Left lobe of liver (tissue), 2 donors: ENCODE measurements around the gene ERGIC3. TPM values are rescaled to one million over a fixed set of nuclear protein-coding genes. Genes with fewer than 3 reads are reported as not detected.

ENCODE experiments used
- ATAC-seq: fragments of 200-7000 bp; cut with Tn5 transposase; one replicate; pipeline ENCODE4 v1.9.1; 2020; ENCODE audit warnings: mild to moderate bottlenecking, moderate library complexity
- DNase-seq: peaks from one replicate; pipeline ENCODE4 v3.0.0-alpha.2; 2020; ENCODE audit warnings: low spot score
- total RNA-seq: library from RNA; stranded (reverse); gene quantifications from one replicate; pipeline ENCODE4 v1.2.1, GENCODE V29; 2021
- donor health status: DM: no; HTN: no; CAD: no; lungs with moderate emphysema.
- donor health status: DM: no; HTN: yes; CAD: no.

ERGIC3 gene
- total RNA-seq, 1 donor from 2014 or later: 107 TPM

DNA sequence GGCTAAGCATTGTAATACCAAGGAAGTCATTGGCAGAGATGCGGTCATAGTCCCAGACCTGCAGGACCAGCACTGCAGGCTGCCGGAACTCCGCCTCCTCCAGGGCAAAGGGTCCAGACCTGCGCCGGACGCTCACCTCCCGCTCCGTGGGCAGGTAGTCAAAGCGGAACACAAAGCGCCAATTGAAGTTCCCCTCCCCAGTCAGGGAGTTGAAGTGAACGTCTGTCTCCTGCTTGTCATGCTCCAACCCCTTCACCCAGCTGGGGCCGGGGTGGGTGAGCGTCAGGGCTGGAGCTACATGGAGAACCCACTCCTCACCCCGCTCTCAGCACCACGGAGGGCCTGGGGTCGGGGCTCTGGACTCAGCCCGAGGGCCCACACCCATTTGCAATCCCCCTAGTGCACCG, 18.2 kb downstream of the ERGIC3 start:
- ATAC-seq: no peak

DNA sequence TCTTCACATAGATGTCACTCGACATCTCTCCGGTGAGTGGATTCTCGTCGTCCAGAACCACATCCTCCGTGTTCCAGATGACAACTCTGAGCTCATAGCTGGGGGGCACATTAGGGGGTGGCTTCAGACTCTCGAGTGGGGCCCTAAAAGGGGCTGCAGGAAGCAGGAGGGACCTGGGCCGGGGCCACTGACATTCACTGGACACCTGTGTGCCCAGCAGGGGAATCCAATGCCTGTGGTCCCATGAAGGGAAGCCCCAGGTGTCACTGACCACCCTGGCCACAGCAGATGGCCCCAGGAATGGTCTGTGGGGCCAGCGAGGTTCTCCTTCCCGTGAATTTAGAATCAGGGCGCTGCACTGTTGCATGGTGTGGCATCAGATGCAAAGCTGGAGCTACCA, 18.7 kb downstream of the ERGIC3 start:
- no peak for DNase-seq
- no peak for ATAC-seq

More for the DNA sequence above, 18.2 kb downstream of the ERGIC3 start:
- no peak for DNase-seq

DNA sequence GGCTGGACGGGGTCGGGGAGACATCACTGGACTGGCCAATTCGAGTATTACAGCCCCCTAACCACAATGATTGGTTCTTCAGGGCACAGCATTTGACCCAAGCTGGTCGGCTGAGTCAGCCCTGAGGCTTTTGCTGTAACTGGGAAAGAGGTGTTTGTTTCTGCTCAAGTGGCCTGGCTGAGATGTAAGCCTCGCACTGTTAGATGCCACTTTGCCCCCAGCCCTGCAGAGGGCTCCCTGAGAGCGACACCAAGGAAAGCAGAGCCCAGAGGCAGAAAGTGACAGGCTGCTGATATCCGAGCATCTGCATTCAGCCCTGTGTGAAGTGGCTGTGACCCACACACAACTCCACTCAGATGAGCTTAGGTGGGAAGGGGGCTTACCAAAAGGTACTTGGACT, 19.4 kb downstream of the ERGIC3 start:
- DNase-seq (no peak), ATAC-seq (peak; percentile 75)

DNA sequence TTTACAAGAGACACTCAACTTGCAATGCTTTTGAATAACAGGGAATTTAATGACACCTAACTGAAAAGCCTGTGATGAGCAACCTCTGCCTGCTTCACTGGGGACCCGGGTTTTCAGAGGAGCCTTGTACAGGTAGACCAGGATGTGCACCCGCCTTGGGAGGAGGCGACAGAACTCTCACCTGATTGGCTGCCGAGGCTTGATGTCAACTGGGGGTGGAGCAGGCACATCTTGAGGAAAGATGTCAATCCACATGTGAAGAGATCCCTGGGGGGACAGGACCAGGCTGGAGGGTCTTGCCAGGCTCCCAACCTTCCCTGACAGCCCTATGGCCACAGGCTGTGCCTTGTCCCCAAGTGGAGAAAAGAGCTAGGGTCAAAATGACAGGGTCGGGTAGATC, 19.8 kb downstream of the ERGIC3 start:
- DNase-seq: no peak
- ATAC-seq: no peak

DNA sequence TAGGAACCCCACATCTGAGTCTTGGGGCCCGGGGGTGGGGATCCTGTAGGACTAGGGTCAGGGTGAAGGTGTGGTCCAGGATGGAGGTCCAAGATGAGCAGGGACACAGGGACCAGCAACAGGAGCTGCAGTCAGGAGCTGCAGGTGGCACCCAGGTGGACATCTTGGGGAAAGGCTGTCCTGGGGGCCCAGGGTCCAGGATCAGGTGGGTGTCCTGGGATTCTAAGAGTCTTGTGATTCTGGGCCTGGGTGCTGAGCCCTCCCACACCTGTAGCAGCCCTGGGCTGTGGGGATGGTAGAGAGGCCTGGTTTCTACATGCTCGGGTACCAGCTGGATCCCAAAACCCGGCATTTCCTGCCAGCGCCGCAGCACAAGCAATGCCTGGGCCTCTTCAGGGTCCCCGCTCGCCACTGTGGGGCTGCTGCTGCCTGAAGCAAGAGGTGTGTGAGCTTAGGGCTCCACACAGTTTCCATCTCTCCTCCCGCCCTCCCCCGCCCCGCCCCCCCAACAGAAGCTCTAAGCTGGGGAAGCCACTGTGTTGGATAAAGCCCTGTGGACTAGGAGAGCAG, 20.7 kb downstream of the ERGIC3 start:
- no peak for ATAC-seq
- no peak for DNase-seq

DNA sequence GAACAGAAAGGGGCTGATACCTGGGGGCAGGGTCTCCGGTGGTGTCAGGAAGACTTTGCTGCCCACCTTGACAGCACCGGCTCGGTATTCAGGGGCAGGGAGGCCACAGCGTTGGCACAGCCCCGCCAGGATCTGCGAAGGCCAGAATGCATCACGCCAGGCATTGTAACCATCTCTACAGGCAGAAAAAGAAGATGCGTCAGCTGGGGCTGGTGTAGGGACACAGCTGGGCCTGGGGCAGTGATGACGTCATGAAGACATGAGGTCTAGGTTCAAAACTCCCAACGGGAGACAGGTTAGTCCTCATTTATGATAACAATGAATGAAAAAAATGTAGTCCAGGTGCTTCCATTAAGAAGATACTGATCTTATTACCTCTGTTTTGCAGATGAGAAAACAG, 22.0 kb downstream of the ERGIC3 start:
- DNase-seq: no peak
- no peak for ATAC-seq

DNA sequence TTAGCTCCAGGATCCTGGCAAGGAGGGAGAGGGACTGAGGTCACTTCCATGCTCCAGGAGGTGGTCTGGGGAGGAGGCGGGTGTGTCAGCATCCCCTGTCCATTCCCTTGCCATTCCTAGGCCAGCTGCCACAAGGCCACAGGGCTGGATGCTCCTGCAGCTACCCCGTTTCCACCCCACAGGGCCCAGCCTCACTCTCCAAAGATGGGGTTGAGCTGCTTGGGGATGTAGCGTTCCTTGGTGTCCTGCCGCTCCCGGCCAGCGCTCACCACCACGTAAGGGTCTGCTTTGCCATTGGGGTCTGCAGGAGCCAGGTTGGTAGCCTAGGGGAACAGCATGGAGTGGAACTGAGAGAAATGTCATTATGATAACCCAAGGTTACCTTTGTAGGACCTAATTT, 23.0 kb downstream of the ERGIC3 start:
- no peak for ATAC-seq
- no peak for DNase-seq

DNA sequence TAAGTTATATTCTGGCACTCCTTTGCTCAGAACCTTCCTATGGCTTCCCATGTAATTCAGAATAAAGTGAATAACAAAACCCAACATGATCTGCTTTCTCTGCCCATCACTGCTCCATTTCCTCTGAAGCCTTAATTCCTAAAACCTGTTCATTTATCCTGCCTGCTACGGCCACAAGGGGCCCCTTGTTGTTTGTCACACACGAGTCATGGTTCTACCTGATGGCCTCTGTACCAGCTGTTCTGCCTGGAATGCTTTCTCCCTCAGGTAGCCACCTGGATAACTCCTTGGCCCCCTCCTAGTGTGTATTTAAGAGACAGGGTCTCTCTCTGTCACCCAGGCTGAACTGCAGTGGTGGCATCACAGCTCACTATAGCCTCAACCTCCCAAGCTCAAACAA, 26.8 kb downstream of the ERGIC3 start:
- ATAC-seq (peak; percentile 68), DNase-seq (no peak)

DNA sequence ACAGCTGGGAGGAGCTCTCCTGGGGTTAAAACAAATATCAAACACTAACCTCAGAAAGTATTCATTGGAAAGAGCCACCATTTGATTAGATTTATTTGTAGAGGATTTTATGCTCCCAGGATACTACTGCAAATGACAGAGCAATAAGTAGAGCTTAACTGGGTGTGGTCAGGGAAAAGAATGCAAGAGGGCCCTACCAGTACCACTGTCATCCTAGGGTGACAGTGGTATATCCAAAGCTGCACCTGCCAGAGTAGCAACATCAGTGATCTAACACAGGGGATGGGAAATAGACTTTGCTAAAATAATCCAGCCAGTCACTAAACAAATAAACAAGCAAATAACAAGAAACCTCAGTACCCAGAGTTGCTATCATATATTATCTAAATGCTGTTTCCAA, 29.7 kb downstream of the ERGIC3 start:
- DNase-seq (no peak), ATAC-seq (no peak)

DNA sequence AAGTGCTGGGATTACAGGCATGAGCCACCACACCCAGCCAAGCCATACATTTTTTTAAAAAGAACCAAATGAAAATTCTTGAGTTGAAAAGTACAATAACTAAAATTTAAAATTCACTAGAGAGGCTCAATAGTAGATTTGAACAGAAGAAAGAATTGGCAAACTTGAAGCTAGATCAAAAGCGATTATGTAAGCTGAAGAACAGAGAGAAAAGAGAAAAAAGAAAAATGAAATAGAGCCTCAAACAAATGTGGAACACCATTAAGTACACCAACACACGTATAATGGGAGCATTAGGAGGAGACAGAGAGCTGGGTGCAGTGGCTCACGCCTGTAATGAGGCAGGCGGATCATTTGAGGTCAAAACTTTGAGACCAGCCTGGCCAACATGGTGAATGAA, 31.0 kb downstream of the ERGIC3 start:
- DNase-seq (no peak), ATAC-seq (no peak)

DNA sequence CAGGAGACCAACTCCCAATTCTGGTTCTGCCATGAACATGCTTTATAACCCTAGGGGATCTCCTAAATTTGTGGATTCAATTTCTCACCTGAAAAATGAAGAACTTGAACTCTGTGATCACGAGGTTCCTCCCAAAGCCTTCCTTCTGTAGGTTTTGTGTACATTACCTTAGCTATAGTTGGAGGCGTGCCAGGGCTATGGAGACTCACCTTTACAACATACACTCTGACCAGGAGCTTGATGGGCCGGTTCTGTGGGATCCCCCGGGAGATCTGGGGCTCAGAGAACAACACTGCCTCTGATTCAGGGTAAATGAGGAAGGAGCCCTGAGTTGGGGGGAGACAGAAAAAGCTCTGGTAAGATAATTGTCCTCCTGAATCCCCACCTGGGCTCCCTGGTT, 34.1 kb downstream of the ERGIC3 start:
- ATAC-seq (no peak), DNase-seq (no peak)

DNA sequence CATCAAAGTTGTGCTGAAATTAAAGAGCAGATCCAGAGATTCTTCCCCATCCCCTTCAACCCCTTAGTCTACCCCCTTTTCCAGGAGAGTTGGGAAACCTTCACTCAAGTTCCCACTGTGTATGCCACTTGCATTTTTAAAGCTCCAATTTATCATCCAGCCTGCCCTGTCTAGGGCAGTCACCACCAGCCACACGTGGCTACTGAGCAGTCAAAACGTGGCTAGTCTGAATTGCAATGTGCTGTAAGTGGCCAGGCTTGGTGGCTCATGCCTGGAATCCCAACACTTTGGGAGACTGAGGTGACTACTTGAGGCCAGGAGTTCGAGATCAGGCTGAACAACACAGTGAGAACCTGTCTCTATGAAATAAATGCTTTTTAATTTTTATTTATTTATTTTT, 34.9 kb downstream of the ERGIC3 start:
- no peak for ATAC-seq
- no peak for DNase-seq

DNA sequence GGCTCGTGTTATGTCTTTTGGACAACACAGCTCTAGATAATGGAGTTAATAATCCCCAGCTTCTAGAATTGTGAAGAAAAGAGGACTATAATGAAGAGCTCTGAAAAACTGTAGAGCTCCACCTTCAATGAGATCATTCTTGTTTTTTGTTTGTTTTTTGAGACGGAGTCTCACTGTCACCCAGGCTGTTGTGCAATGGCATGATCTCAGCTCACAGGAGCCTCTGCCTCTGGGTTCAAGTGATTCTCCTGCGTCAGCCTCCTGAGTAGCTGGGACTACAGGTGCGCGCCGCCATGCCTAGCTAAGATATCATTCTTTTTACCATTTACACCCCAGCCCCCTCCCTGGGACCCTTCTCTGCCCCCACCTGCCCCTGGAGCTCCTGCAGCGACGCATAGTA, 36.6 kb downstream of the ERGIC3 start:
- DNase-seq (no peak), ATAC-seq (no peak)

DNA sequence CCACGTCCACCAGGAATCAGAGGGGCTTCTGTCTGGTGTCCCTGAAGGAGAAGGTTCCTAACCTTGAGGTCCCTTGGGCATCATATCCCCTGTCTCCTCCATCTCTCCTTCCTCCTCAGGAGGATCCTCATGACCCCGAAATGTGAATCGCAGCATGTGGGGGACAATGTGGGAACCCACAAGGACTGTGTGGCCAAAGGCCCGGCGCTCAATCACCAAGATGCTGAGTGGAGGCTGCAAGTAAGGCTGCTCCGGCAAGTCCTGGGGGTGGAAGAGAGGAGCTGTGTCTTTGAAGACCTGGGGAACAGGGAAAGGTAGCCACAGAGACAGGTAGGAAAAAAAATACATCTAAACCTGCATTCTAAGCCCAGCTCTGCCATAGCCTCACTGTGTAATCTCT, 37.3 kb downstream of the ERGIC3 start:
- ATAC-seq (no peak), DNase-seq (no peak)

DNA sequence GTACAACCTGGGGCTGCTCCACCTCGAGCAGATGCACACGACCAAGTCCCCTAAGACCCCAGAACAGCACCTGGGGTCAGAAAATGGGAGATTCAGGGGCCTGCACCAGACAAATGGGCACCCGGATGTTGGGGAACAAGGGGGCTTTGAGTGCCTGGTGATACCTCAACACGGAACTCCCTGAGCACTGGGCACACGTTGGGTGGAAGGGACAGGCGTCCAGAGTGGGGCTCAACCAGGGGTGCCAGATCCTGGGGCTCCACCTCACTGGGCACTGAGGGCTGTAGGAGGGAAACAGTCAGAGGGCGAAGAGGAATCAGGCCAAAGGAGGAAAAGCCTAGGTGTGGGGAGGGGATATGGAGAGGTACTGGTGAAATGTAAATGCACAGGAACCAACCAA, 40.3 kb downstream of the ERGIC3 start:
- DNase-seq (no peak), ATAC-seq (no peak)

DNA sequence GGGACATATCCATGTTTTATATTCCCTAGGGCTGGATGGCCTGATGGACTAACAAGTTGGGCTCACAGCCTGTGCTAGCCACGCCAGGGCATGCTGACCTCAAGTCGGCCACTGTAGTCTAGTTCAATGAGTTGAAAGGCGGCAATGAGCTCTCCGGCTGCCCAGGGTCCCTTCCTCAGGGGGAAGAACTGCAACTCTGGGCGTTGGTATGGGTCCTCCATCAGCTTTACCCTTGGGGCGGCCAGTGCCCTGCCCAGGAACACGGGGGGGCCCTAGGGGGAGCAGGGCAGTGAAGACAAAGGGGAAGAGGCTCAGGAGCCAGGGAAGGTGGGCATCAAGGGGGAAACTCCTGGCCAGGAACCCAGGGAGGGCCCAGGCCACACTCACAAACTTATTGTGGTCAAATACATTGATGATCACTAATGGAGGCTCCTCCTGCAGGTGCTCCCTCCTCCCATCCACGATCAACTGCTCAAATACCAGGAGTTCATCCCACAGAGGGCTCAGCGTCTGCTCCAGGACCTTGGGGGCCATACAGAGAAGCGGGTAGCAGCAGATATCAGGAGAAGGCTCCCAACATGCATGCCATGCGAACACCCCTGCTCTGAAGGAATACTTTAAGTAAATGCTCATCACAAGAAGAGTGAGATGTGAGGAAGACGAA, 41.0 kb downstream of the ERGIC3 start:
- DNase-seq (no peak), ATAC-seq (no peak)

DNA sequence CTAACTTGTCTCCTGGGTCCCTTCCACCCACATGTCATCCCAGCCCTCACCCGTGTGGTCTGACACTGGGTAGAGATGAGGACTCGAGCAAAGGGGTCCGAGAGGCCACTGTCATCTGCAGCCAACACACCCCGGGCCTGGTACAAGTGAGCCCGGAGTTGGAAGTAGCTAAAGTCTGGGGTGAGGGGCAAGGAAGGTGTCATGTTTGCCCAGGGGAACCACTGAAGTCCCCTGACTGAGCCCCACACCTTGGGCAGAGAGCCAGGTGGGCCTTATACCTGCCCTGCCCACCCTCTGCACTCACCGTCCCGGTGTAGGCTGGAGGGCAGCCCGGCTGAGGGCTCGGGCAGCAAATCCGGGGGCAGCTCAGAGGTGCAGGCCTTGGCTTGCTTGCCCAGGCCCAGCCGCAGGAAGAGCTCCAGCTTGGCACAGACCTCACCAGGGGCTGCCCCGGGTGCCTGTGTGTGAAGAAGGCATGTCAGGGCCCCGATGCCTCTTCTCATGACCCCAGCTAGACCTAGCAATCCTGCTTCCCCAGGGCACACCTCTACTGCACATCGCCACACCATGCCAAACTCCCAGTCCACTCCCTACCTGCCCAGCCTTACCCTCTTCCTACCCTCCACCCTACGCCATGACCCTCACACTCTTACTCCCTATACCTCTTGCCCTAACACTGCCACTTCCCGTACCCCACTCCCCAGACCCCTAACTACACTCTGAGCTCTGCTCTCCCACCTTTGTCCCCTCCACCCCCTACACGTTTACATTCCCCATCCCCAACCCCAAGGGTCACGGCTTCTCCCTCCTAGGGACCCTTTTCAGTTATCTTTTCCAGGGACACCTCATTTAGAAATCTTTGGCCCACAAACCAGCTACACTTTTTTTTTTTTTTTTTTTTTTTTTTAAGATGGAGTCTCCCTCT, 42.0 kb downstream of the ERGIC3 start:
- ATAC-seq (no peak), DNase-seq (no peak)

DNA sequence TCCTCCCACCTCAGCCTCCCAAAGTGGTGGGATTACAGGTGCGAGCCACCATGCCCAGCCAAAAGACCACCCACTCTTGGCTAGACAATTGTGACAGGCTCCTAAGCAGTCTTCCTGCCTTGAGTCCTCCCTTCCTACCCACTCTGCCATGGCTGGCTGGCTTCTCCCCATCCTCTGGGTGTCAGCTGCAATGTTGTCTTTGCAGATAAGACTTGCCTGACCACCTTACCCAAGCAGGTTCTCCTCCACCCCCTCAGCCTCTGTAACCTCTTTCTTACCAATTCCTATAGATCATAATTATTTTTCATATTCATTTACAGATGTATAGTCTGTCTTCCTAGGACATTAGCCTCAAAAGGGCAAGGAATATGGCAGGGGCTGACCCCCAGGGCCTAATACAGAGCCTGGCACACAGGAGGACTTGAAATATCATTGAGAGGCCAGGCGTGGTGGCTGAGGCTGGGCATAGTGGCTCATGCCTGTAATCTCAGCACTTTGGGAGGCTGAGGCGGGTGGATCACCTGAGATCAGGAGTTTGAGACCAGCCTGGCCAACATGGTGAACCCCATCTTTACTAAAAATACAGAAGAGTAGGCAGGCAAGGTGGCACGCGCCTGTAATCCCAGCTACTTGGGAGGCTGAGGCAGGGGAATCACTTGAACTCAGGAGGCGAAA, 45.0 kb downstream of the ERGIC3 start:
- no peak for ATAC-seq

DNA sequence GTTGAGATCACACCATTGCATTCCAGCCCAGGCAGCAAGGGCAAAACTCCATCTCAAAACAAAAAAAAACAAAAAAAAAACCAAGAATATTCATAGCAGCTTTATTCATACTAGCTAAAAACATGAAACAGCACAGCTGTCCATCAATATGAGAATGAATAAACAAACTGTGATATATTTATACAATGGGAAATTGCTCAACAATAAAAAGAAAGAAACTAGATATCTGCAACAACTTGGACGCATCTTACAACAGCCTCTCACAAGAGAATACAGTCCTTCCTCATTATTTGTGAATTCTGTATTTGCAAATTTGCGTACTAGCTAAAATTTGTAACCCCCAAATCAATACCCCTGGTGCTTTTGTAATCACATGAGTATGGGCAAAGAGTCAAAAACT, 45.6 kb downstream of the ERGIC3 start:
- DNase-seq: no peak
- ATAC-seq: no peak

More for the DNA sequence above, 45.0 kb downstream of the ERGIC3 start:
- no peak for DNase-seq

DNA sequence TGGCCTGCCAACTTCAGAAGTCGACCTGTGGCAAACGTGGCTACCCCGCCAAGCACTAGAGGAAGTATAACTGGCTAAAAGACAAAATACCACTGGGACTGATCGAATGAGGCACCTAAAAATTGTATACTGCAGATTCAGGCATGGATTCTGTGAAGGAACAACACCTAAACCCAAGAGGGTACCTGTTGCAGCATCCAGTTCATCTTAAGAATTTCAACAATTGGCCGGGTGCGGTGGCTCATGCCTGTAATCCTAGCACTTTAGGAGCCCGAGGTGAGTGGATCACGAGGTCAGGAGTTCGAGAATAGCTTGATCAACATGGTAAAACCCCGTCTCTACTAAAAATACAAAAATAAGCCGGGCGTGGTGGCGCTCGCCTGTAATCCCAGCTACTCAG, 46.5 kb downstream of the ERGIC3 start:
- no peak for DNase-seq

DNA sequence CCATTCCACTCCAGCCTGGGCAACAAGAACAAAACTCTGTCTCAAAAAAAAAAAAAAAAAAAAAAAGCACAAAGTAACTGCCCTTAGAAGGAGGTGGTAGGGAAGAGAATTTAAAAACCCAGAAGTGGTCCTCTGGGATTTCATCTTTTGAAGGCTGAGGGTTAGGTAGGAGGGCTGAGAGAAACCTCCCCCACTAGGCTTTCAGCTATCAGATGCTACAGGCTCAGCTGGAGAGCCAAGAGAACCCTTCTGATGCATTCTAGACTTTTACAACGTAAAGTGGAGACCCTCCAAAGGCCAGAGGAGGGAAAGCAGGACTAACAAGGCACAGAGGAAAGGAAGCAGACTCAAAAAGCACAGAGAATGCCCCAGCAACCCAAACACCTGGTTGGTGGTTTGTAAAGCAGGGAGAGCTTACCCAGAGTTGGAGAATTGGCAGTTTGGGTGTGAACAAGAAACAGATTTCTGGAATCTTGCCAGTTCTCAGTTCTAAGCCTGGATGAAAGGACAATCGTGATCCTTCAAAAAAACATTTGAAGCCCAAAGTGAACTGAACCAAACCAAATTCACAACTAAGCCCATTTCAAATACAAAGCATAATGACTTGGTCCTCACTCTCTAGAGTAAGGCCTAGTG, 50.6 kb downstream of the ERGIC3 start:
- no peak for ATAC-seq
- no peak for DNase-seq

More for the DNA sequence above, 46.5 kb downstream of the ERGIC3 start:
- ATAC-seq: no peak
